WI38 (cell line): ENCODE results near the gene PDCD4.

ENCODE experiments used
- H3K4me3 ChIP-seq: 2 replicates; pipeline ENCODE4 v1.5.1; 2011; ENCODE audit warnings: low read depth, mild to moderate bottlenecking, control low read depth, low read length
- TF ChIP-seq, protein P1 (sequence below): IDR thresholded peaks from 2 replicates; pipeline ENCODE4 v1.5.1; 2012; ENCODE audit warnings: low read depth, mild to moderate bottlenecking, control low read depth, low read length

PDCD4 gene

DNA sequence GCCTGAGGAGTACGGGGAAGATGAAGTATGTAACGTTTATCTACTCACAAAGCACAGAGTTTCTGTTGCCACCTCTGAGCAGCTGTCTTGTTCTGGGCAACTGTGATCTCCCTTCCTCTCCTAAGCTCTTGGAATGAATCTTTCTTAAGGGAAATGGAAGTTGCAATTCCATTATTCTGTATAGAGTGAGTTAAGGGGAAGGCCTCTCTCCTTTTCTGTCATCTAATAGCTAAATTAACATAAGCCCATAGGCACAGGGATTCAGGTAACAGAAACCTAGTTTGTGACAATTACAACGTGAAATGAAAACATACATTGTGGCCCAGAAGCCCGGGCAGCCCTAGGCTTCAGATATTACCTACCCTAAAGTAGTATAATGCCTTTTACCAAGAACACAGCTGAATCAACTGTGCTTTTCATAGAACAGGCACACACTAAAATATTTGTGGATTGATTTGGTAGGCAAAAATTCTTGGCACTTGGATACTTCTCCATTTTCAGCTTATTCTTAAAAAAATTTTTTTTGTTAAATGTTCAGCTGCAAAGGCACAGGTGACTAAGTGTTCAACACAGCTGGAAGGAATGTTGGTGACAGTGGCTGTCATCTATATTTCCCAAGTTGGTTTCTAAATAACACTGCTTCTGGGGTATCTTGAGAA, 3.8 kb upstream of the PDCD4 start:
- no peak overlapping the region for H3K4me3 ChIP-seq
- TF ChIP-seq, protein P1, sequence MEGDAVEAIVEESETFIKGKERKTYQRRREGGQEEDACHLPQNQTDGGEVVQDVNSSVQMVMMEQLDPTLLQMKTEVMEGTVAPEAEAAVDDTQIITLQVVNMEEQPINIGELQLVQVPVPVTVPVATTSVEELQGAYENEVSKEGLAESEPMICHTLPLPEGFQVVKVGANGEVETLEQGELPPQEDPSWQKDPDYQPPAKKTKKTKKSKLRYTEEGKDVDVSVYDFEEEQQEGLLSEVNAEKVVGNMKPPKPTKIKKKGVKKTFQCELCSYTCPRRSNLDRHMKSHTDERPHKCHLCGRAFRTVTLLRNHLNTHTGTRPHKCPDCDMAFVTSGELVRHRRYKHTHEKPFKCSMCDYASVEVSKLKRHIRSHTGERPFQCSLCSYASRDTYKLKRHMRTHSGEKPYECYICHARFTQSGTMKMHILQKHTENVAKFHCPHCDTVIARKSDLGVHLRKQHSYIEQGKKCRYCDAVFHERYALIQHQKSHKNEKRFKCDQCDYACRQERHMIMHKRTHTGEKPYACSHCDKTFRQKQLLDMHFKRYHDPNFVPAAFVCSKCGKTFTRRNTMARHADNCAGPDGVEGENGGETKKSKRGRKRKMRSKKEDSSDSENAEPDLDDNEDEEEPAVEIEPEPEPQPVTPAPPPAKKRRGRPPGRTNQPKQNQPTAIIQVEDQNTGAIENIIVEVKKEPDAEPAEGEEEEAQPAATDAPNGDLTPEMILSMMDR: no peak

DNA sequence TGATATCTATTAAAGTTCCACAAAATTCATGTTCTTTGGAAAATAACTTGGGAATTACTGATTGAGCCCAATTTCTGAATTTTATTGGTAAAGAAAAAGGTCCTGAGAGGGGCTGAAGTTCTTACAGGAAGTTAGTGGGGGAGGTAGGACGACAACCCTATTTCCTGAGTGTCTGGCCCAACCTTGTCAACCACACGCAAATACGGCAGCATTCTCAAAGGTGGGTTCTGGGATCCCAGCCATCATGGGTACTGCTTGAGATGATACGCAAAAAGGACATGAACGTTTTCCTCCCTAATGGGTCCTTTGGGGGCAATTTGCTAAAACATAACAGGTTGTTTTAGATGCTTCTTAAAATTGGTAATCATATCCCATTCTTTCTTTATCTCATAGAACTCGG, 2.7 kb upstream of the PDCD4 start:
- H3K4me3 ChIP-seq: no peak overlapping the region
- TF ChIP-seq, protein P1: no peak

DNA sequence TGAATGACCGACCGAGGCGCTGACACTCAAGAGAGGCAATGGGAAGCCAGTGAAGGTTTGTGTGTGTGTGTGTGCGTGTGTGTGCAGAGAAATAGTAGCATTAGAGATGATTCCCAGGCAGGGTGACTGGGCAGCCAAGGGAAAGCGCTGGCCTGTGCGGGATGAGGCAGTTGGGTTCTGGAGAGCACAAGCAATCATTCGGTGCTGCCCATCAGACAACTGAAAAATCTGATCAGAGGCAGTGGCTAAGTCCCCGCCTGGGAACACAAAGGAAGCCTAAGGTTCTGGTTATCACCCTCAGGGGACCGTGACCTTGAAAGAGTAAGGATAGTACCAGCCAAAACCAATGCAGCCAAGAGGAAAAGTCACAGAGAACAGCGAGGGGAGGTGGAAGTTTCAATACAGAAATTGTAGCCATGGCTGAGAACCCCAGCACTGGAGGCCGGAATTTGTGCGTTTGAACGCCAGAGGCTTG, 868 bp upstream of the PDCD4 start:
- H3K4me3 ChIP-seq: no peak overlapping the region
- TF ChIP-seq, protein P1: no peak

DNA sequence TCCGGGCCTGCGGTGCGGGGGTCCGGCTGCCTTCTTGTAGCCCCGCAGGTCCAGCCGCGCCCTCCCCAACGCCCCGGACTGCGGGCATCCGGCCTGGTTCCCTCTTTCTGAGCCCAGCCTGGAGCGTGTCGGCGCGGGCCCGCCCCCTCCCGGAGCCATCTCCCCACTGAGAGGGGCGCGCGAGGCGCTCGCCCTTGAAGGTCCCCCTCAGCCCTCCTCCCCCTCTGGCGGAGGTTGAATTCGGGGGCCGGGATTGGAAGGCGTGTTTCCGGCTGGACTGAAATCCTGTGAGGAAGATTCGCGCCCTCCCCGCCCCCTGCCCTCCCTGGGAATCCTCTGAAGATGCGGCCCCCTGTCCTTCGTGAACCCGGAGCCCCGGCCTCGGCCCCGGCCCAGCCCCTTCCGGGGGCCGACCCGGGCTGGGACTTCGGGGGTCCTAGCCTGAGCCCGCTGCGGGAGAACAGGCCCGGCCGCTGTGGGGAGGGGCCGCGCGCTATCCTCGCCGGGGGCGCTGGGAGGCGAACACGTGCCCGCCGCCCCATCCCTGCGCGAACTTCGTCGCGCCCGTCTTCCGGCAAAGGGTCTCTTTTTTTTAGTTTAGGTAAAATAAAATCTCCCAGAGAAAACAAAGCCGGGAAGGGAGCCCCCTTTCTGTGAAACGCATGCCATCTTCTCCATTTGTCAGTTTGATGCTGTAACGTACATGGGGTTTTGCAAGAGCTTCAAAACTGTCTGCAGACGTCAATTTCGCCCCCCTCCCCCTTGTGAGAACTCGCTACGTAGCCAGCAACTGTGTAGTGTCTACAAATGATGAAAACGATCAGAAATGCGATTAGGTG, 636 bp downstream of the PDCD4 start:
- H3K4me3 ChIP-seq: peak overlapping the region; percentile 85
- TF ChIP-seq, protein P1: 0 out of 2 replicates have a peak, but pooled peaks have one; percentile 3

DNA sequence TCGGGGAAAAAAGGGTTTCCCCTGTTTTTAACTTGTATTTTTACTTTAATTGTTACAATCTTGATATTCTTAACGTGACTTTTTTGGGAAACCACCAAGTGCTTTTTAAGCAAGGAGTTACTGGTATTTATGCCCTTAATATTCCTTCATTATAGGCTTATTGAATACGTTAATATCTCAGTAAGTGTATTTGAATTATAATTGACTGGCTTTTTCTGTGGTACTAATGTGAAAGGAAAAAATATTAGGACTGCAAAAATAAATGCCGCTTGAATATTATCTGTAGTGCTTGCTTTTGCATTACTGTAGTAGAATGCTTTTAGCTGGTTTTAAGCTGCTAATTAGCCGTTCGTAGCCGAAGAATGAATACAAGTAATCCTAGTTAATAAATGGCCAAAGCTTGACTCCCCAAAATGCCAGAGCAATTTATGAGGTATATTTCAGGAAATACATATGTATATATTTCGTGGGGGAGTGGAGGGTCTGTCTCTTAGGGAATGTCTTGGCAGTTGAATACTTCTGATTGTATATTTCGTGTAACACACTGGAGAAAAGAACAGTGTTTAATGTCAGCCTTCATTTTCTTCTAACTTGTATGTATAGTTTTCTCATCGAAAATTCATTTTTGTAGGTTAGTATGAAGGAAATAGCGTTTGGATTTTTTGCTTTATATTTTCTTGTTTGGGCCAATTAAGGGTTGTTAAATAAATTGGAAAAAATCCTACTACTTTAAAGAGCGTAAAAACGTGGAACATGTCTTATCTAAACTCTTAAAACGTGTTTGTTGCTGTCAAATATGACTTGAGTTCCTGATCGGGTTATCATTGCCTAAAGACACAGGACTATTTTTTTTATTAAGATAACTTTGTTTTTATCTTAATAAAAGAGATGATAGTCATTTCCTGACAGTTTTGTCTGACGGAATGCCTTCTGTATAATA, 1.5 kb downstream of the PDCD4 start:
- peak overlapping the region; percentile 85 for H3K4me3 ChIP-seq
- TF ChIP-seq, protein P1: no peak

DNA sequence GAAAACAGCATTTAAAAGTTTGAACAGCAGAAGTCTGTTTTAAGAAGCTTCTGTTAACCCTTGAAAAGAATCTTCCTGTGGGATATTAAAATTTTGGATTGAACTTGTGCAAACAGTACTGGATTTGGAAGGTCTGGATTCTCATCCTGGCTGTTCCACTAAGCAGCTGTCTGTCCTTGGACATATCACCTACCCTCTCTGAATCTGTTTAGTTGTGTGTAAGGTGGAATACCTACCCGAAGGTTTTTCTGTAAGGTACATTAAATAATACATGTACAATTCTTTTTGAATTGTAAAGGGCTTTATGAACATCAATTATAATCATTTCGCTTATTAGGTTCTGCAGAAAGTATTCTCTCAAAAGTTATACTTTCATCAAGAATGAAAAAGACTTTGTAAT, 2.2 kb downstream of the PDCD4 start:
- TF ChIP-seq, protein P1: no peak
- H3K4me3 ChIP-seq: peak overlapping the region; percentile 85
